H1 (cell line): ENCODE measurements around the gene MLN. TPM values are rescaled to one million over a fixed set of nuclear protein-coding genes. Genes with fewer than 3 reads are reported as not detected.

Source experiments
- CTCF ChIA-PET: fragments of 300-600 bp; sonication (Branson Sonifier 250); formaldehyde crosslinking; loops from one replicate; lab custom pipeline; 2021; ENCODE audit not compliant: partially characterized antibody; lab: Charles Lee
- POLR2A ChIA-PET: fragments of 300-600 bp; sonication (Branson Sonifier 250); formaldehyde crosslinking; loops from one replicate; lab custom pipeline; 2021; ENCODE audit warnings: inconsistent platforms; ENCODE audit not compliant: partially characterized antibody; lab: Charles Lee
- DNase-seq, 2 experiments: peaks; one replicate each; pipeline versions ENCODE4 v3.0.0 to v3.0.0-alpha.2; 2010 to 2022; ENCODE audit warnings: low spot score in 2 of 2, low read depth in 1 of 2, mixed read lengths in 1 of 2
- FAIRE-seq: peaks from 2 replicates; lab custom pipeline; 2011; peaks lifted over from hg19 to GRCh38; lab: Jason Lieb, UNC
- H2AFZ ChIP-seq: 2 replicates; pipeline ENCODE4 v1.8.1; 2012; ENCODE audit warnings: low read length, inconsistent platforms
- H2AK5ac ChIP-seq: 2 replicates; pipeline ENCODE4 v1.6.1; 2013; ENCODE audit warnings: low read depth, low read length
- H2BK120ac ChIP-seq: replicated peaks from 2 replicates; pipeline ENCODE3; 2013; ENCODE audit warnings: low read depth, low read length, inconsistent platforms
- H2BK12ac ChIP-seq: 2 replicates; pipeline ENCODE4 v1.6.1; 2013; ENCODE audit warnings: low read depth, low read length
- H2BK15ac ChIP-seq: 2 replicates; pipeline ENCODE4 v1.6.1; 2013; ENCODE audit warnings: low read length
- H2BK20ac ChIP-seq: 2 replicates; pipeline ENCODE4 v1.6.1; 2013; ENCODE audit warnings: low read length
- H2BK5ac ChIP-seq: 2 replicates; pipeline ENCODE4 v1.6.1; 2013; ENCODE audit warnings: low read depth, low read length
- H3K14ac ChIP-seq: 2 replicates; pipeline ENCODE4 v1.6.1; 2013; ENCODE audit warnings: inconsistent platforms; ENCODE audit not compliant: insufficient read length
- H3K18ac ChIP-seq: 2 replicates; pipeline ENCODE4 v1.6.1; 2013; ENCODE audit warnings: low read length; ENCODE audit errors: extremely low read depth
- H3K23ac ChIP-seq: 2 replicates; pipeline ENCODE4 v1.6.1; 2013; ENCODE audit warnings: inconsistent platforms; ENCODE audit not compliant: insufficient read length
- H3K23me2 ChIP-seq: 2 replicates; pipeline ENCODE4 v1.6.1; 2013; ENCODE audit warnings: low read depth, low read length
- H3K27ac ChIP-seq: 2 replicates; pipeline ENCODE4 v1.6.1; 2011; ENCODE audit warnings: low read depth, low read length, inconsistent platforms
- H3K27me3 ChIP-seq, 4 experiments: replicated peaks in 1 of 4; 1 replicate in 1 of 4; 2 replicates in 3 of 4; pipeline versions ENCODE4 v1.6.1 to v1.8.1; 2011 to 2013; ENCODE audit warnings: low read length in 3 of 4, mild to moderate bottlenecking in 3 of 4, inconsistent platforms in 2 of 4, mixed read lengths in 2 of 4, moderate library complexity in 1 of 4; ENCODE audit not compliant: control insufficient read depth in 3 of 4, insufficient read depth in 3 of 4; ENCODE audit errors: extremely low read depth in 1 of 4
- H3K36me3 ChIP-seq, 4 experiments: 2 replicates each; pipeline versions ENCODE4 v1.6.1 to v1.8.1; 2011 to 2013; ENCODE audit warnings: mild to moderate bottlenecking in 4 of 4, low read length in 3 of 4, moderate library complexity in 2 of 4, control low read depth in 1 of 4, inconsistent platforms in 1 of 4; ENCODE audit not compliant: insufficient read depth in 4 of 4, control insufficient read depth in 2 of 4
- H3K4ac ChIP-seq: replicated peaks from 2 replicates; pipeline ENCODE3; 2013; ENCODE audit warnings: low read length, low read depth, mixed read lengths, inconsistent platforms; ENCODE audit not compliant: insufficient read length
- H3K4me1 ChIP-seq, 4 experiments: replicated peaks in 1 of 4; 1 replicate in 1 of 4; 2 replicates in 3 of 4; pipeline versions ENCODE4 v1.6.1 to v1.8.1; 2011 to 2013; ENCODE audit warnings: low read length in 3 of 4, inconsistent platforms in 2 of 4, mixed read lengths in 1 of 4; ENCODE audit not compliant: insufficient read depth in 4 of 4, control insufficient read depth in 3 of 4
- H3K4me2 ChIP-seq, 2 experiments: 2 replicates each; pipeline versions ENCODE4 v1.6.1 to v1.8.1; 2011 to 2013; ENCODE audit warnings: low read depth in 2 of 2, low read length in 2 of 2, control low read depth in 1 of 2, inconsistent platforms in 1 of 2, mild to moderate bottlenecking in 1 of 2; ENCODE audit not compliant: insufficient read depth in 1 of 2
- H3K4me3 ChIP-seq, 4 experiments: fragments of 200-600, 300-600 bp in 1 of 4; sonication (generic), shearing (Covaris generic), sonication (Bioruptor Twin) in 1 of 4; 2 replicates each; pipeline versions ENCODE4 v1.5.1 to v1.8.1; 2011 to 2016; ENCODE audit warnings: low read length in 4 of 4, low read depth in 3 of 4, control low read depth in 2 of 4, inconsistent platforms in 2 of 4, mild to moderate bottlenecking in 2 of 4, mixed read lengths in 1 of 4, moderate library complexity in 1 of 4; ENCODE audit not compliant: insufficient read depth in 2 of 4; ENCODE audit errors: extremely low read depth in 1 of 4
- H3K56ac ChIP-seq: replicated peaks from 2 replicates; pipeline ENCODE3; 2013; ENCODE audit warnings: low read depth, mild to moderate bottlenecking, mixed read lengths, low read length, inconsistent platforms; ENCODE audit not compliant: insufficient read length
- H3K79me1 ChIP-seq: 2 replicates; pipeline ENCODE4 v1.6.1; 2013; ENCODE audit warnings: low read depth, low read length, control low read depth
- H3K79me2 ChIP-seq, 2 experiments: 2 replicates each; pipeline versions ENCODE4 v1.6.1 to v1.8.1; 2012 to 2013; ENCODE audit warnings: low read length in 2 of 2, mild to moderate bottlenecking in 2 of 2, inconsistent platforms in 1 of 2; ENCODE audit not compliant: insufficient read depth in 2 of 2, control insufficient read depth in 1 of 2
- H3K9ac ChIP-seq, 4 experiments: replicated peaks in 1 of 4; 1 replicate in 1 of 4; 2 replicates in 3 of 4; pipeline versions ENCODE4 v1.6.1 to v1.8.1; 2011 to 2013; ENCODE audit warnings: low read depth in 3 of 4, low read length in 3 of 4, control low read depth in 2 of 4, mild to moderate bottlenecking in 2 of 4, moderate library complexity in 2 of 4, inconsistent platforms in 1 of 4; ENCODE audit errors: extremely low read depth in 1 of 4
- H3K9me3 ChIP-seq, 2 experiments: 2 replicates each; pipeline versions ENCODE4 v1.6.1 to v1.8.1; 2012 to 2013; ENCODE audit warnings: mild to moderate bottlenecking in 2 of 2, moderate library complexity in 2 of 2, control low read depth in 1 of 2, inconsistent platforms in 1 of 2, low read depth in 1 of 2, low read length in 1 of 2, mixed read lengths in 1 of 2; ENCODE audit not compliant: insufficient read depth in 2 of 2
- H4K20me1 ChIP-seq, 2 experiments: replicated peaks in 1 of 2; 2 replicates each; pipeline versions ENCODE3 to v1.8.1; 2011 to 2013; ENCODE audit warnings: inconsistent platforms in 2 of 2, low read length in 2 of 2, mild to moderate bottlenecking in 1 of 2; ENCODE audit not compliant: insufficient read depth in 2 of 2, control insufficient read depth in 1 of 2
- H4K5ac ChIP-seq: 2 replicates; pipeline ENCODE4 v1.6.1; 2013; ENCODE audit warnings: low read length, low read depth, mixed read lengths, inconsistent platforms; ENCODE audit not compliant: insufficient read length
- H4K8ac ChIP-seq: 2 replicates; pipeline ENCODE4 v1.8.0; 2013; ENCODE audit warnings: mild to moderate bottlenecking, moderate library complexity, low read length, inconsistent platforms; ENCODE audit not compliant: insufficient read depth; ENCODE audit errors: extremely low read depth
- H4K91ac ChIP-seq: replicated peaks from 2 replicates; pipeline ENCODE3; 2013; ENCODE audit warnings: low read length, mixed read lengths, inconsistent platforms; ENCODE audit not compliant: insufficient read length
- BACH1 ChIP-seq: IDR thresholded peaks from 2 replicates; pipeline ENCODE4 v1.6.1; 2012; ENCODE audit warnings: low read length, improper control_type of control experiment
- CHD2 ChIP-seq: IDR thresholded peaks from 2 replicates; pipeline ENCODE4 v1.6.1; 2012; ENCODE audit warnings: low read length, improper control_type of control experiment
- CREB1 ChIP-seq: IDR thresholded peaks from 2 replicates; pipeline ENCODE4 v1.6.1; 2012; ENCODE audit warnings: inconsistent platforms
- CTBP2 ChIP-seq: IDR thresholded peaks from 2 replicates; pipeline ENCODE4 v1.7.0; 2011; ENCODE audit warnings: borderline replicate concordance, mild to moderate bottlenecking, moderate library complexity, mixed read lengths, low read length; ENCODE audit not compliant: insufficient read depth, insufficient read length
- FOSL1 ChIP-seq: IDR thresholded peaks from 2 replicates; pipeline ENCODE4 v1.6.1; 2011; ENCODE audit warnings: mild to moderate bottlenecking, low read depth, low read length, moderate library complexity; ENCODE audit not compliant: insufficient read depth
- JUN ChIP-seq: IDR thresholded peaks from 2 replicates; pipeline ENCODE4 v1.6.1; 2011; ENCODE audit warnings: low read depth, mild to moderate bottlenecking, improper control_type of control experiment, low read length
- KDM5A ChIP-seq: fragments of 200-600 bp; IDR thresholded peaks from 2 replicates; pipeline ENCODE4 v1.7.1; 2012; ENCODE audit warnings: mild to moderate bottlenecking, low read length, inconsistent platforms, mixed read lengths
- NANOG ChIP-seq: IDR thresholded peaks from 2 replicates; pipeline ENCODE4 v1.6.1; 2011; ENCODE audit warnings: low read length, low read depth, mild to moderate bottlenecking, inconsistent platforms; ENCODE audit not compliant: insufficient read depth, poor library complexity, severe bottlenecking
- POLR2A ChIP-seq, 2 experiments: IDR thresholded peaks; 1 replicate in 1 of 2; 2 replicates in 1 of 2; pipeline ENCODE4 v1.6.1; 2011; ENCODE audit warnings: low read depth in 2 of 2, low read length in 2 of 2, mild to moderate bottlenecking in 2 of 2; ENCODE audit errors: control extremely low read depth in 1 of 2
- POLR2AphosphoS5 ChIP-seq: IDR thresholded peaks from 2 replicates; pipeline ENCODE4 v1.6.1; 2011; ENCODE audit warnings: low read depth, low read length
- SIN3A ChIP-seq, 2 experiments: IDR thresholded peaks in 1 of 2; conservative IDR thresholded peaks in 1 of 2; 2 replicates each; pipeline ENCODE4 v1.6.1; 2011 to 2012; ENCODE audit warnings: low read length in 2 of 2, improper control_type of control experiment in 1 of 2, low read depth in 1 of 2, mild to moderate bottlenecking in 1 of 2
- SRF ChIP-seq: IDR thresholded peaks from 2 replicates; pipeline ENCODE4 v1.6.1; 2011; ENCODE audit warnings: mild to moderate bottlenecking, low read depth, low read length, moderate library complexity
- TAF1 ChIP-seq: IDR thresholded peaks from 2 replicates; pipeline ENCODE4 v1.6.1; 2011; ENCODE audit warnings: mild to moderate bottlenecking, low read depth, low read length
- TBP ChIP-seq: IDR thresholded peaks from 2 replicates; pipeline ENCODE4 v1.6.1; 2011; ENCODE audit warnings: low read depth, low read length, improper control_type of control experiment
- TEAD4 ChIP-seq: IDR thresholded peaks from 2 replicates; pipeline ENCODE4 v1.6.1; 2012; ENCODE audit warnings: low read depth, low read length, inconsistent platforms, mixed read lengths
- WGBS, 2 experiments: shearing (Covaris generic) in 1 of 2; methylation state at CpG; one replicate each; pipeline versions ENCODE4 v1.1.6 to v1.1.7; 2013 to 2015; ENCODE audit warnings: low lambda C conversion rate in 2 of 2, mixed read lengths in 2 of 2, inconsistent platforms in 1 of 2, low coverage in 1 of 2, missing lambda C conversion rate in 1 of 2; ENCODE audit not compliant: insufficient replicate concordance in 2 of 2, insufficient coverage in 1 of 2, insufficient read length in 1 of 2; ENCODE audit errors: extremely low coverage in 1 of 2, missing lambda C conversion rate in 1 of 2; 5-methylcytosine and 5-hydroxymethylcytosine counted together
- polyA plus RNA-seq, 7 experiments: library from polyadenylated mRNA; depleted of rRNA in 3 of 7; stranded (reverse) in 5 of 7; unstranded in 2 of 7; fragments of >200 nt in 5 of 7; fragments of 200-250 nt in 2 of 7; gene quantifications; 1 replicate in 5 of 7; 2 replicates in 1 of 7; 4 replicates in 1 of 7; pipeline versions ENCODE4 v1.2.1 to v1.2.3, GENCODE V29; 2011 to 2013; ENCODE audit warnings: missing spikeins in 2 of 7, mixed read lengths in 2 of 7
- total RNA-seq: library from RNA; stranded (reverse); fragmentation: NEBNext Ultra II Directional; extraction: Animal tissue kit (Norgen Biotek cat#: 25700); gene quantifications from 2 replicates; pipeline ENCODE4 v1.2.1, GENCODE V29; 2021

MLN gene
- total and polyA plus RNA-seq, 2 of the 8 experiments (the other 6 are each of a cell fraction or from before 2014, with no cell fraction given), result not detected

- Histone ChIP-seq H3K27me3 (no peaks in the 10 kb centered on the region), H3K9ac (no peak overlapping the region), H3K27ac (no peak overlapping the region), H3K4me2 (peak overlapping the region; percentile 14 to 35; a peak in 1 of 4 replicates)
- TF ChIP-seq POLR2AphosphoS5, result 0 out of 2 replicates have a peak, but pooled peaks have one; percentile 10
- TF ChIP-seq BACH1, result no peak
- no peak for TF ChIP-seq TAF1
- no peak for TF ChIP-seq SRF
- TF ChIP-seq TBP, result no peak
- TF ChIP-seq CREB1, result no peak
- no peak for TF ChIP-seq NANOG
- no peak for TF ChIP-seq JUN
- TF ChIP-seq CTBP2, result no peak
- no peak for TF ChIP-seq FOSL1
- TF ChIP-seq SIN3A (conservative IDR thresholded peaks at IDR 0.05 in 1 of 2, IDR thresholded peaks at IDR 0.05 in 1 of 2; ENCODE audit: low read depth in 1 of 2, low read length in 2 of 2), result no peak
- no peak for TF ChIP-seq TEAD4
- peak in 1 of 2 experiments; percentile 10; a peak in 1 of 3 replicates for TF ChIP-seq POLR2A (IDR thresholded peaks at IDR 0.05; ENCODE audit: control extremely low read depth in 1 of 2, low read depth in 2 of 2, low read length in 2 of 2)
- no peak for TF ChIP-seq CHD2
- no peak for TF ChIP-seq KDM5A
- TF ChIP-seq, all 59 proteins: peak for 2
- Histone ChIP-seq H2BK15ac (peak overlapping the region; percentile 95; the same call in 1 of the 2 replicates), H3K56ac (no peak overlapping the region), H2AK5ac (peak overlapping the region; percentile 3; the same call in 1 of the 2 replicates), H2BK5ac (peak overlapping the region; percentile 49), H3K4me1 (peaks cover 10 to 32% (median 21%) of the 10 kb centered on the region in 4 experiments), H3K9me3 (no peaks in the 10 kb centered on the region), H3K18ac (peak overlapping the region; percentile 41), H2BK120ac (peak overlapping the region; percentile 30), H4K20me1 (peaks cover 0 to 6% of the 10 kb centered on the region in 2 experiments), H4K5ac (peak overlapping the region; percentile 35), H3K4ac (peak overlapping the region; percentile 10), H3K23me2 (no peaks in the 10 kb centered on the region), H3K23ac (no peak overlapping the region), H2AFZ (no peak overlapping the region), H3K79me1 (no peaks in the 10 kb centered on the region), H3K79me2 (no peaks in the 10 kb centered on the region), H2BK12ac (peak overlapping the region; percentile 91), H3K14ac (no peak overlapping the region), H4K8ac (peak overlapping the region; percentile 19; the same call in 1 of the 2 replicates), H2BK20ac (peak overlapping the region; percentile 98), H4K91ac (peak overlapping the region; percentile 59), H3K4me3 (peak overlapping the region in 1 of 4 experiments; percentile 16; a peak in 1 of 8 replicates), H3K36me3 (peaks cover 9 to 33% (median 21%) of the 10 kb centered on the region in 4 experiments; a peak in 7 of 8 replicates)
- FAIRE-seq (no peak), DNase-seq (no peak)
- CTCF ChIA-PET, result interaction anchor here (0.6 to 14.3 kb wide), 42 partner anchors 10 to 385 kb away, joined by 3 to 157 read pairs (median 6); partner anchors contain the start of genes IP6K3, MLN and UQCC2
- 62% methylated on average over 3 of the region's 3 CpGs; no CpG with 5 or more reads in 1 of the 2 experiments for WGBS, 2 experiments
- POLR2A ChIA-PET, result interaction anchor here (0.9 to 9.3 kb wide), 20 partner anchors 9 to 362 kb away, joined by 3 to 101 read pairs (median 4); partner anchors contain the start of genes IP6K3, LEMD2 and UQCC2
Observed at GRCh38 chr6:33770833-33771145, 33.0 kb downstream of the MLN start.
